HG03378 (cell line): ENCODE data around the gene ATP8B4.

ENCODE experiments used
- ATAC-seq: cut with Tn5 transposase; IDR thresholded peaks from one replicate; pipeline ENCODE4 v1.9.1; 2021; ENCODE audit warnings: mild to moderate bottlenecking, moderate library complexity; ENCODE audit not compliant: unreplicated experiment

ATP8B4 gene

DNA sequence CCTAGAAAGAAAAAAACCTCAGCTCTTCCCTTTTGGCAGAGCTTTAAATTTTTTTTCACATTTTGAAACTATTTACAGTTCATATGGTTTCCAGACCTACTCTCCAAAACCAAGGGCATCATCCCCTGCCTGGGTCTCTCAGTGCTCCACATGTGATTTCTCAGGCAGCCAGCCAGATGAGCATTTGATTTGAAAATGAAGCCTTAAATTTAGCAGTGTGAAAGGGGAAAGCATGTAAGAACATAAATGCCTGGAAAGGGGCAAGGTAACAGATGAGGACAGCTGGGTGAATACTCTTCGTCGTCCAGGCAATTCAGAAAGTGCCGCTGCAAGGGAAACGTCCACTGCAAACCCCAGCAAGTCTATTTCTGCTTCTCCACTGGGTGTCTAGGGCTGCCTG is 94.8 kb downstream of the ATP8B4 start:
- ATAC-seq: no peak

DNA sequence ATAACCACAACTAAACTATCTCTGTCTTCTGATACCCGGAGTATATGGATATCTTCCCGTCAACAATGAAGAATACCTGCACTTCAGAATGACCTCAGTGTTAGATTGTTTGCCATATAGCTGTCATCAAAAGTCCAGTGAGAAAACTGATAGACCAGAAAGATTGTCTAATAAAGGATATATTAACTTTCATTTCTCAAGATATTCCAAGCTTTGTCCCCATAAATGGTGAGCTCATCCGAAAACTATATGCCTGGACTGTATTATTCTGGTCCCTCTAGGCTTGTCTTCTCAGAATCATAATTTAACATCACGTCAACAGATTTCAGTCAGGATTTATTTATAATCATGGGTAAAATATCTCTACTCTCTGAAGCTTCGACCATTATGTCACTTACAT is 100.5 kb downstream of the ATP8B4 start:
- ATAC-seq: no peak

DNA sequence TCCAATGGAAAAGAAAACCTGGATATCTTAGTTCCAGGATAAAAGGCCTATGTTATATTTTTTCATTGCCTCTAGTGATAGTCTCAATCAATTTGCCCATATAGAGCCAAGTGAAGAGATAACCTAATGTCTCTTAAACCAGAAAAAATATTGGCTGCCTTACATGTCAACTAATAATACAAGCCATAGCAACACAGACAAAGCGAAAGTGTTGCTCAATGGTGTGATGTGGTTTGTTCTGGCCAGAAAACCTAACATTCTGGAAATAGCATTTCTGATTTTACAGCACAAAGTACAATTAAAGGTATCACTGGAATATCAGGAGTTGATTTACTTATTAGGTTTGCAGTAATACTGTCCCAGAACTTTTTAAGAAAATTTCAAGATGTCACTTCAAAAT is 101.5 kb downstream of the ATP8B4 start:
- ATAC-seq: no peak

DNA sequence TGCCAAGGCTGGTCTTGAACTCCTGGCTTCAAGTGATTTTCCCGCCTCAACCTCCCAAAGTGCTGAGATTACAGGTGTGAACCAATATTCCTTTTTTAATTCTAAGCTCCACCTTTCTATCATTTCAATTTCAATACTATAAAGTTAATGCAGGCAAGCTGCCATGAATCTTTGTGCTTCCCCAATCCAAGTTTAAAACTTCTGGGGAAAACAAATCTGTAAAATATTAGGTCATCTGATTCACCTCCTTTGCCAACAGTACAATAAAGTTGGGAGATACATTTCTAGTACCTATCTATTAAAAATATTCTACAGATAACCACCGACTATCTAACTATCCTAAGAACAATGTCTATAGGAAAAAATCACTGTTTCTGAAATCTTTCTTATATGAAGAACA is 102.1 kb downstream of the ATP8B4 start:
- no peak for ATAC-seq

DNA sequence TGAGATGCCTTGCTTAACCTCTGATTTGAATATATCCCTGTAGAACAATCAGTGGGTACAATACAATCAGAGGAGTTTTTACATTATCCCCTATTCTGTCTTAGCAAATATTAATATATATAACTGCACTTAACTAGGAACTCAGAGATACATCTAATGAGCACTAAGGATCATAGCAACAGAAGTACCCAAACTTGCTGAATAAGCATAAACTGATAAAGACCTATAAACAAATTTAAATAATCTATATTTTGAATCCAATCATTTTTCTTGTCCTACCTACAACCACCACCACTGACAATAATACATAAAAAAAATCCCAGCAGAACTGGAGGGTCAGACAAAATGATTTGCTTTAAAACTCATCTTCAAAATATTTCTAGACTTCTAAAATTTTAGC is 106.2 kb downstream of the ATP8B4 start:
- no peak for ATAC-seq

DNA sequence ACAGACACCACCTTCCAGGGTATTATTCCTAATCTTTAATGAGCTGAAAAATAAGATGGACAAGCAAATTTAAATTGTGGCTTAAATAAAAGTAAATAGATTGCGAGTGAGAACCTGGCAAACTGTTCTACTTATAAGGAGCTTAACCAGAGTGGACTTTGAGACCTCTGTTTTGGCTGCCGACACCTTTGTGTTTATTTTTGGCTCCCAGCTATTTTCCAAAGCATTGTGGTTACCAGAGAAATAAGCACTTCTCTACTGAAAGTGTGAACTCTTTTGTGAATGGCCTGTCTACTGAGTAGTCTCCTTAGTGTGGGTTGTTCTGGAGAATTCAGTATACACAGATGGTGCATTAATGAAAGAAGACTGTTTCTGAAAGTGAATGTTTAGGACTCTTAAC is 109.4 kb downstream of the ATP8B4 start:
- no peak for ATAC-seq

DNA sequence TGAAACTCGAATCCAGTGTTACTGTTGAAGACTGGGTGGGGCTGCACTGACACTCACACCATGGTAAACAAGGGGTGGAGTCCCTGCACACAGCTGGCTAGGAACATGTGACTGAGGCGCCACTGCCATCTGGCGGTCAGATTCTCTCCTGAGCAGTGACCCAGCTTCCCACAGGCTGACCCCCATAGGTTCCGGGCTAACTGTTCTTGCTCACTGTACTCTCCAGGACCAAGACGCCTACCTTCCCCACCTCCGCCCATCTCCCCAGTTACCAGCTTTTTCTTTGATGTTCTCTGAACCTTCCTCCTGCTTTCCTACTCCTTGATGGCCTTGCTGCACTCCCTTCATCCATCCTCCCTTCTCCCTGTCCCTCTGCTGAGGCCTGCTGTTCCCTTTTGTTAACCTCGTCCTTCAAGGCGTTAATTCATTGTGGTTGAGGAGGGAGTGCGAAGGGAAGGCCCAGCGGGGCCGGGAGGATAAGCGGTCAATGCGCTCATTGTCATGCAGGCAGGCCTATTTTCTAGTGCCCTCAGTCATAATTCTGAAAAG is 115.2 kb downstream of the ATP8B4 start:
- peak; percentile 99 for ATAC-seq

DNA sequence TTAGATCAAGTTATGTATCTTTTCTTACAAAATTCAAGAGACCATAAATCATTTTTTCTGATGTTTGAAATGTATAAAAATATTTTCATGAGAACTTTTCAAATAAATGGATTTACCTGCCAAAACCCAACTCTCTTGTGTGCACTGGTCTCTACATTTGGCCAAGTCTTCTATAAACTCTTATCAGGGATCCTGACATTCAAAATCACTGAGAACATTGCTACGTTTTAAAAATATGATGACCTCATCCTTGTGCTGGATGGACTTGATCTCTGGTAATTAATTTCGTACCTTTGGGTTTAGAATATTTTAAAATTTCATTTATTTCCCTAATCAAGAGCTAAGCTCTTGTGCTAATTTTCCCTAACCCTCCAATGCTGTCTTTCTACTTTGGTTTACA is 127.4 kb downstream of the ATP8B4 start:
- ATAC-seq: no peak

DNA sequence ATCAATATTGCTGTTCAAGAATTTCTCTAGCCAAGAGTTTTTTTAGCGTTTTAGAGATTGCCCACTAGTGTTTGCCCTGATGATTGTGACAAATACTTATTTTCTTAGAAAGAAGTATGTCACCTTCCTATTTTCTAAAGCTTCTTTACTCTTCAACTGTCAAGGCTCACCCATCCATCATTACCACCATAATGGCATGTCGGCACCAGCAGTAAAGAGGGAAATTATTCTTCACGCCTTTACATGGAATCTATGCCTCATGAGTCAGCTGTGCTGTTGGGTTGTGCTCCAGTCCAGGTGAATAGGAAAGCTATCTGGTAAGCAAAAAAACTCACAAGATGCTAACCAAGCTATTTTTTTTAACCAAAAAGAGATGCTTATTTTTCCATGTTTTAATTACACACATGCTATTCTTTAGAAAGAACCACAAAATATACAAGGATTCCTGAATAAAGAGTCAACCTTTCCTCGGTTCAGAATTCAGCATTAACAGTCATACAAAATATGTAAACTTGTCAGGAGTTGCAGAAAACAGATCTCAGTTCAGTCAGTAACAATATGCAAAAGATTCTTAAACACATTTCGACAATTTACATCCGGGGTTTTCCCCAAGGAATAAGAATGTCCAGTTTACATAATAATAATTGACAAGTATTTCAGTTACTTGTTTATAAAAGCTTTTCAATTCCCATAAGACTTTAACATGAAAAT is 128.0 kb downstream of the ATP8B4 start:
- ATAC-seq: no peak

DNA sequence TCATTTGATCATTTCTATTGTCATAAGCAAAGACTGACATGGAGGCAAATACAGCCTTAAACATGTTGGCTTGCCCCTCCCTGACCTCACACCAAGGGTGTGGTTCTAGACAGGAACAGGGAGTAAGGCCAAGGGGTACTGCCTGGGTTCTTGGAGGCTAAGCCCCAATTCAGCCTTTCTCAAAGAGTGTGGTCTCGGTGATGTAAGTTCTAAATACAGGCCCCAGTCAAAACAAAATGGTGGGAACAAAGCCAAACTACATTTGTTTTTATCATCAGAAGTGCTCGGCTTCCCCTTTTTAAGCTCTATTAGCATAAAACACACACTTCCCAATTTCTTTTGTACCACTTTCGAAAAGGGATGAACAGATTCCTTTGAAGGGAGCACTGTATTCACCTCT is 129.5 kb downstream of the ATP8B4 start:
- no peak for ATAC-seq

DNA sequence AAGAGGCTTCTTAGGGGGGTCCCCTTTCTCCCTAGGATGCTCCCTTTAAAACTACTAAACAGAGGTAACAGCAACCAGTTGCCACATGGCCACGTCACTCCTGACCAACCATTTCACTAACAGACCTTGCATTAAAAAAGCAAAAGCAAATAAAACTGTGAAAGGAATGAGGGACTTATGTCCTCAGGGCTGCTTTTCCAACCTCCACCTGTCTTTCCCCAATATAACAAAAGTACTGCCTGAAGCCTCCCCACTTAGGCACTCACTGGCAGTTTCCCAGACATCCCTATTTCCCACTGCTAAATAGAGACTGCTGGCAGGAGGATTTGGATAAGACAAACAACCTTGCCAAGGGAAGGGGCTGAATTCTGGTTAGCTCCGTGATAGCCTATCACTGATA is 130.3 kb downstream of the ATP8B4 start:
- no peak for ATAC-seq

DNA sequence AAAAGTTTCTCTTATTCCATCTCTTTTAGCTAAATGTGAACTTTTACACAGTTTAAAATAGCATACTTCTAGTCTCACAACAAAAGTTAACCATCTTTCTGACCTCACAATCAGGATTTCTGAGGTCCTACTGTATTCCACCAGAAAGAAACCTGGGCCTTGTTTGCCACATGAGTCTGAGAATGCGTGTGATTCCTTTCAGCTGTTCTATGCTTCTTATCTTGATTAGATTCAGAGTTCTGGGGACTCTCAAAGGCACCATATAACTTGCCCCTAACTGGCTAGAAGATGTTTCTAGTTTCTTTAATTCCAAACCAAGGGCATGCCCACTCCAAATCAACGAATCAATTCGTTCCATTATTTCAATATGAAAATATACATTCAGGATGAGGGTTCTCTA is 131.1 kb downstream of the ATP8B4 start:
- no peak for ATAC-seq

DNA sequence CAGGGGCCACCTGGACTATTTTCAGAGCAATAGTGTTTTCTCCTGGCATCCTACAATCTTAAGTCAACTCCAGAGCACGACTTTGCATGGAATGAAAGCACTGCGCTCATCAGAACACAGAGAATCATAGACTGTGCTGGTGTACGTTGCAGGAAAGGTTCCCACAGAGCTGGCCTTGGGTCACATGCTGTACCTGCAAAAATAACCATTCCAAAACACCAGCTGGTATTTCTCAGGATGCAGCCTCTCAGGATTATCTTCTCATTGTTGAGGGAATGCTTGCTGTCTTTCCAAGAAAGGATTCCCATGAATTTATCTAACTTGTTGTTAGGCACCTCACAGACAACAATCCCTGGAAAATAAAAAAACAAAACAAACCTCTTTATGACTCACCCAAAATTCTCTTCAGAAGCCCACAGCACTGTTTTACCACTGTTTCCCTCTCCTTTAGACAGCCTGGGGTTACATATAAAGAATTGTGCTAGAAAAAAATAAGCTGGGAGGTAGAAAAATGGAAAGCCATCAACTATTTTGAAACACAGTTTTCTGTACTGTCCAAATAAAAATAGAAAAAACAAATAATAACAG is 131.7 kb downstream of the ATP8B4 start:
- ATAC-seq: no peak

DNA sequence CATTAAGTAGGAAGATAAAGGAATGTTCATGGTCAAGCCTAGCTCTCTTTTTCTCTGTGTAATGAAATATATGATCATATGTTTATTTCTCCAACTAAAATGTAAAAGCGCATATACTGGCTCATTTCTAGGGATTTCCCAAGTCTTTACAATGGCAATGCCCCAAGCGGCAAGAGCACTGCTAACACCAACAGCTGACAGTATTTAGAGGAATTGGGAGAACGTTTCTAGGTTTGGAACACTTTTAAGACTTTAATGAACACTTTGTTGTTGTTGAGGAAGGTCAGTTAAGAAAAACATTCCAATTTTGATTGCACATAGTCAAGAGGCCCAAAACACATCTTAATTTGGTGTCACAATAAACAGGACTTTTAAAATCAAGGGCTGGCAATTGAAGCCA is 132.7 kb downstream of the ATP8B4 start:
- ATAC-seq: no peak

DNA sequence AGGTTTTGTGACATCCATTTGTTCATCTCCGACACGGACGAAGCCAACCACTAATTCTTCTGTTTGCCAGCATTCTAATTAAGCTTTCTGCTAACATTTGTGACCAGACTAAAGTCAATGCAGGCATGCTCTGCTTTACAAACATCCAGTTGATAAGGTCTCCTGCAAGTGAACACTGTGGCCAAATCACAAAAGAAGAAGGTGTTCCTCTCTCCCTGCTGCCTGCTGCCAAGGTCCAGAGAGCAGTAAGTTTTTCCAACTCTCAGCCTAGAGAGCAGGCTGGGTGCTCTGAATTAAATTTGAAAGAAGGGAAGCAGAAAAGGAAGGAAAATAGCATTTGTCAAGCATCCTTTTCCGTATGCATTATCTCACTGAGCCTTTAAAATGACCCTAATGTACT is 133.6 kb downstream of the ATP8B4 start:
- ATAC-seq: no peak

DNA sequence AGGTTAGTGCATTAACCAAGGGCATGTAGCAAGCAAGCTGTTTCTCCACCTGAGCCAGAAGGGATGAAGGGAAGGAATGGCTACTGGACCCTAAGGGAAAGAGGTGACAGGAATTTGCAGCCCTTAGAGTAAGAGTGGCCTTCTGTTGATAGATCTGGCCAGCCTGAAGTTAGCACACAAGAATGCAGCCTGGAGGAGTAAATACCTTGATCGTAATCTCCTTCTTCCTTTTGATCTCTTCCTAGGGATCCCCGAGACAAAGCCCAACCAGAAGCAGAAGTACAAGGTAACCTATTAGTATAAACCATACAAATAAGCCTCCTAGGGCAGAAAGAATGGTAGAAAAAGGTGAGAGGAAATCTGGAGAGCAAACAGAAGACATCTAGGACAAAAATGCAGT is 134.6 kb downstream of the ATP8B4 start:
- ATAC-seq: no peak

DNA sequence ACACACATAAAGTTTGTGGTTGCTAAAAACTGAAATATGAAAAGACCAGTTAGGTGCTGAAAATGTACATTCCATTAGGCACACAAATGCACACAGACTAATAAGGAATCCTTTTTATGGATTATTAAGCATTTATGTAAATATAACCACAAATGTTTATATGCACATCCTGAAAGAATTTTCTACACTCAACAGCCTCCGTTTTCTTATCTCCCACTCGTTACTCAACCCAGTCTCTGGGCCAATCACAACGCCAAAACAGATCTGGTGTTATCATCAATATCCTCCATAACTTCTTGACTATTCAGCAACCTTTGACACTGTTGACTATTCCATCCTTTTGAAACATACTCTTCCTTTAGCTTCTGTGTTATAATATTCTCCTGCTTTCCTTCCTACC is 136.4 kb downstream of the ATP8B4 start:
- no peak for ATAC-seq

DNA sequence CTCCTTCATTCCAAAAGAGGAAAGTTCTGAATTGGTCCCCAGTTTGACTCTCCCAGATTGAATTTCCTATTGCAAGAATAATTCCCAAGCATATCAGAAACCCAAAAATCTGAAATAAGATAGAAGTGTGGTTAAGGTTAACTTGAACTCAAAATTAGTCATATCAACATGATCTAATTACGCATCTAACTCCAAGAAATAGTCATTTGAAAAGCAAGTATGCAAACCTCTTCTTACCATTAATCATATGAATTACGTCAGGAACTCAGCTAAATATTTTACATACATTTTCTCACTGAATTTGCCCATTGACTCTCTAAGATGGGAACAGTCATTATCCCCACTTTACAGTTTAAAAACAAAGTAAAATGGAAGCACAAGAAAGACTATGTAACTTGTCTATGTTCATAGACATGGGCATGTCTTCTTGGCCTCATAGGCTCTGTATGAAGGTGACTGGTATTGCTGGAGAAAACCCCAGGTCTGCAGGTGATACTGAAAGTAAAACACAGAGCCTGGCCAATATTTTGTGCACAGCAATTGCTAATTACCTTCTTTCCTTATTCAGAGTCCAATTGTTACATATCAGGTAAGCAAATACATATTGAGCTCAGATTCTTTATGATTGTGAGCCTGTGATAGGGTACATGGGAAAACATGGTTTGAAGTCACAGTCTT is 139.2 kb downstream of the ATP8B4 start:
- no peak for ATAC-seq

DNA sequence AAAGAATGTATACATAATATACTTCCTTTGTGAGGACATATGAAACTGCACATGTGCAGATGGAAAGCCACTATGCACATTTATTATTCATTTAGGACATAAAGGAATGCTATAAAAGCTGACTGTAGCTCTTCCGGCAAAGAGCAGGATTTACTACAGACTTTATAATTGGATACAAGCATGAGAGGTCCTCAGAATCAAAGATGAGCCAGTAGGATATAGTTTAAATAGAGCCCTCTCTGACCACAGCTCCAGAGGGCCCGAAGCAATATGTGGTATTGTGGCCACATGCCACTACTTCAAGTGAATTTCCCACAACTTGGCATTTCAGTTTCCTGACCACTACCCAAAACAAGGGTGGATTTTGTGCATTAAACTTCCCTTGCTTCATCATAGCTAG is 140.9 kb downstream of the ATP8B4 start:
- ATAC-seq: no peak

DNA sequence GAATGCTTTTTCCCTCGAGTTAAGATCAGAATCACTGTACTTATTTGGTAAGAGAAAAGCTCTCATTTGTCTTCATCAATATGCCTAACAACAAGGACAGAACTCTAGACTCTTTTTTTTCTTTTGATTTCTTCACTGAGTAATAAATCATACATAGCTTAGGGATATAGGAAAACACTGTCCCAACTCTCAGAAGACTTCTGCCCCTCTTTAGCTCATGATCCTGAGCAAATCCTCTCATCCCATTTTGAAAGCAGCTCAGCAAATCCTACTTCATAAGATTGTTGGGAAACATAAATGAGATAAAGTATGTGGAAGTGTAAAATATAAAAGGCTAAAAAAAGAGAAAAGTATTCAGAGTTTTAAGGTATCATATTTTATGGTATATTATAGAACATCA is 141.7 kb downstream of the ATP8B4 start:
- no peak for ATAC-seq

DNA sequence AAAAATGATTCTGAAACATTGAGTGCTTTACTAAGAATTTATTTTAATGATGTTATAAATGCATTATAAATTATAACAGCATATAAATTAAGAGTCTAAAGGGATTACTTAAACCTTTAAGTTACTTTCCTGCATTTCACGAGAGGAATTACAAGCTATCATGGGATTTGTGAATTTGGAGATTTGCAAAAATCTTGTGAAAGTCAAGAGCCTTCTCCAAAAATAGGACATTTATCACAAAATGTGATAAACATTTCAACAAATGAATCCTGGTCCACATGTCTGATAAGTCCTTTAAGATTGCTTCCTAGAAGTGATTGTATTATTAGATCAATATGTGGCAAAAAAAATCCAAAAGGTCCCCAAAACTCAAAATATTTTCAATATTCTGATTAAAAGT is 154.5 kb downstream of the ATP8B4 start:
- ATAC-seq: no peak

DNA sequence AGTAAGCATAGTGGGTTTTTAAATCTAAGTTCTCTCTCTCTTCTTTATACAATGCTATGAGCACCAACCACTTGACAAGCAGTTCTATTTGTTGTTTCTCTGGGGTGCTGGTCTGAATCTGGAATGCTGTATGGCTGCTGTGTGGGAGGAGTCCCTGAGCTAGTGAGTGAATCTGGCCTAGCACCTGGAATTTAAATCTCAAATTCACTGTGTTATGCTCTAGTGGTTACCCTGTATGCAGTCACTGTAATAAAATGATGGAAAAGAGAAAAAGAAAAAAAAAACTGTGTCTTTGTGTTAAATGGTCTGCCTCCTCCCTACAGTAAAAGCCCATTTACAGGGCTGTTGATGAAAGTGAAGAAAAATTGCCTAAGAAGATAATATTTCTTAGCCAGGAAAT is 155.0 kb downstream of the ATP8B4 start:
- ATAC-seq: no peak
